MM.1S (cell line): ENCODE data around the gene SLC8A1.

Source experiments
- EZH2 ChIP-seq: fragments of 300-600 bp; sonication (generic); optimal IDR thresholded peaks from 2 replicates; pipeline ENCODE3; 2017; ENCODE audit warnings: low read depth, mild to moderate bottlenecking, antibody characterized with exemption, low read length, mixed read lengths
- TF ChIP-seq, protein P1 (sequence below): fragments of 300-600 bp; sonication (generic); IDR thresholded peaks from 2 replicates; pipeline ENCODE4 v1.5.1; 2016; ENCODE audit warnings: antibody characterized with exemption, low read length, mixed read lengths

DNA sequence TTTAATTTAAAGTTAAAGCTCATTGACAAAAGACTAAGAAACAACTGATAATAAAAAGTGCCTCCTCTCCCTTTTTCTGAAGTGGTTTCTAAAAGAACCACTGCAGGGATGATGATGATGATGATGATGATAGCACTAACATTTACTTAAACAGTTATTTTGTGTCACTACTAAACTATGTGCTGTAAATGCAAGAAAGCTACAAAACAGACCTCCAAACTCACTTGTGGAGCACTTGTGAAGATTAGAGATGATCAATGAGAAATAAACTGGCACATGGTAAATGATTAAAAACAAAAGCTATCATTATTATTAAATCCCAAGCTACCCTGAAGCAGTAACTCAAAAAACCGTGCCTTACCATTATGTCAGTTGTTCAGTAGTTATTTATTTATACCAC is 88.7 kb downstream of the SLC8A1 start:
- TF ChIP-seq, protein P1, sequence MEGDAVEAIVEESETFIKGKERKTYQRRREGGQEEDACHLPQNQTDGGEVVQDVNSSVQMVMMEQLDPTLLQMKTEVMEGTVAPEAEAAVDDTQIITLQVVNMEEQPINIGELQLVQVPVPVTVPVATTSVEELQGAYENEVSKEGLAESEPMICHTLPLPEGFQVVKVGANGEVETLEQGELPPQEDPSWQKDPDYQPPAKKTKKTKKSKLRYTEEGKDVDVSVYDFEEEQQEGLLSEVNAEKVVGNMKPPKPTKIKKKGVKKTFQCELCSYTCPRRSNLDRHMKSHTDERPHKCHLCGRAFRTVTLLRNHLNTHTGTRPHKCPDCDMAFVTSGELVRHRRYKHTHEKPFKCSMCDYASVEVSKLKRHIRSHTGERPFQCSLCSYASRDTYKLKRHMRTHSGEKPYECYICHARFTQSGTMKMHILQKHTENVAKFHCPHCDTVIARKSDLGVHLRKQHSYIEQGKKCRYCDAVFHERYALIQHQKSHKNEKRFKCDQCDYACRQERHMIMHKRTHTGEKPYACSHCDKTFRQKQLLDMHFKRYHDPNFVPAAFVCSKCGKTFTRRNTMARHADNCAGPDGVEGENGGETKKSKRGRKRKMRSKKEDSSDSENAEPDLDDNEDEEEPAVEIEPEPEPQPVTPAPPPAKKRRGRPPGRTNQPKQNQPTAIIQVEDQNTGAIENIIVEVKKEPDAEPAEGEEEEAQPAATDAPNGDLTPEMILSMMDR: no peak
- TF ChIP-seq EZH2: no peak
